NCI-H146 (cell line): ENCODE results near the gene ADGRG1.

Source experiments
- DNase-seq: peaks from one replicate; lab custom pipeline; 2025; lab: John Stamatoyannopoulos, UW

ADGRG1 gene

GRCh38 chr16:57648581-57649442 lies 20.4 kb downstream of the ADGRG1 start:
- DNase-seq, result peak; percentile 51

DNA sequence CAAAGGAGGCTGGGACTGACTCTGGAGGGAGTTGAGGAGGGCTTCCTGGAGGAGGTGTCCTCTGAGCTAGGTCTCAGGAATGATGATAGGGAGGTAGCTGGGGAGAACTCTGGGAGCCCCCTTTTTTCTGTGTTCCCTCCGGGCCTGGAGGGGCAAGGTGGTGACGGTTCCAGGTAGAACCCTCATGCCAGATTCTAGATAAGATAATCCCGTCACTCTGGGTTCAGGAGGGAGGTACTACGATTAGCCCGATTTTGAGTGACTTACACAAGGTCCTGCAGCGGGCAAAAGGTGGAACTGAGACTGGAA lies 21.0 kb downstream of the ADGRG1 start:
- no peak for DNase-seq

DNA sequence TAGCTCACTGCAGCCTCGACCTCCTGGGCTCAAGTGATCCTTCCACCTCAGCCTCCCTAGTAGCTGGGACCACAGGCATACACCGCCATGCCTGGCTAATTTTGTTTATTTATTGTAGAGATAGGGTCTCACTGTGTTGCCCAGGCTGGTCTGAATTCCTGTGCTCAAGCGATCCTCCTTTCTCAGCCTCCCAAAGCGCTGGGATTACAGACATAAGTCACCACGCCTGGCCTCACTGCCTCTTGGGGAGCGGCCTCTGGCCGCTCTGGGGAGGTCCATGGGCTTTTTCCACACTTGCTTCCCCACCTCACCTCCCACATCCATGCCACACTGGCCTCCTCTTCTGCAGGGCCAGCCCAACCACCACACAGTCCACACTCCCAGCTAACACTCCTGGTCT lies 21.4 kb downstream of the ADGRG1 start:
- no peak for DNase-seq

GRCh38 chr16:57651344-57652333 lies 23.2 kb downstream of the ADGRG1 start:
- no peak for DNase-seq

GRCh38 chr16:57652695-57653471 lies 24.5 kb downstream of the ADGRG1 start:
- DNase-seq, result no peak

- no peak for DNase-seq
Measured at GRCh38 chr16:57653936-57654335, 25.5 kb downstream of the ADGRG1 start.

GRCh38 chr16:57656342-57656955 lies 28.0 kb downstream of the ADGRG1 start:
- DNase-seq, result no peak

- DNase-seq, result no peak
Measured at GRCh38 chr16:57657228-57657627, 28.8 kb downstream of the ADGRG1 start.

DNA sequence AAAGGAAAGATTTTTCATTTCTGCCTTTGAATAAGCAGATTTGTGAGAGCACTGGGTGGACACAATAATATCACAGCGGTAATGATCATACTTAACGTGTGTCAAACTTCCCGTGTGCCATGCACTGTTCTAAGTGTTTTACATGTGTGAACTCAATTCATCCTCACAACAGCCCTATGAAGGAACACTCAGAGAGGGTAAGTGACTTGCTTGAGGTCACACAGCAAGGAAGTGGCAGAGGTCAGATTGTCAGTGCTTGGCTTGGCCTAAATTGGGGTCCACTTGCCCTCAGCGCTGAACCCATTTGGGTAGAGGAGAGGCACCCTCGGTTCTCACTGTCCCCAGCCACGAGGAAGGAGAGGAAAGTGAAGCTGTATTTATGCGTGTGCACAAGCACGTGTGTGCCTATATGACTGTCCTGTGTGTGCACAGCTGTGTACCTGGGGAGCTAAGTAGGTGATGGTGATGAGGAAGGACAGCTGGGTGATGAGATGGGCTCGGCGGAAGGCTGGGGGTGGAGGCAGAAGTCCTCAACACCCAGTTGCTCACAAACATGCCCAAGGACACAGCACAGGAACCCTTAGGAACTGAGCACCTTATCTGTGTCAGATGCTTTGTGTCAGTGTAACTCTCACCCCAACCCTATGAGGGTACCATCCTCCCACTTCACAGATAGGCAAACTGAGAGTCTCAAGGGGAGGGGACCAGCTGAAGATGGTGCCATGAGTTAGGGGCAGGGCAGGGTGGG lies 29.9 kb downstream of the ADGRG1 start:
- no peak for DNase-seq

DNA sequence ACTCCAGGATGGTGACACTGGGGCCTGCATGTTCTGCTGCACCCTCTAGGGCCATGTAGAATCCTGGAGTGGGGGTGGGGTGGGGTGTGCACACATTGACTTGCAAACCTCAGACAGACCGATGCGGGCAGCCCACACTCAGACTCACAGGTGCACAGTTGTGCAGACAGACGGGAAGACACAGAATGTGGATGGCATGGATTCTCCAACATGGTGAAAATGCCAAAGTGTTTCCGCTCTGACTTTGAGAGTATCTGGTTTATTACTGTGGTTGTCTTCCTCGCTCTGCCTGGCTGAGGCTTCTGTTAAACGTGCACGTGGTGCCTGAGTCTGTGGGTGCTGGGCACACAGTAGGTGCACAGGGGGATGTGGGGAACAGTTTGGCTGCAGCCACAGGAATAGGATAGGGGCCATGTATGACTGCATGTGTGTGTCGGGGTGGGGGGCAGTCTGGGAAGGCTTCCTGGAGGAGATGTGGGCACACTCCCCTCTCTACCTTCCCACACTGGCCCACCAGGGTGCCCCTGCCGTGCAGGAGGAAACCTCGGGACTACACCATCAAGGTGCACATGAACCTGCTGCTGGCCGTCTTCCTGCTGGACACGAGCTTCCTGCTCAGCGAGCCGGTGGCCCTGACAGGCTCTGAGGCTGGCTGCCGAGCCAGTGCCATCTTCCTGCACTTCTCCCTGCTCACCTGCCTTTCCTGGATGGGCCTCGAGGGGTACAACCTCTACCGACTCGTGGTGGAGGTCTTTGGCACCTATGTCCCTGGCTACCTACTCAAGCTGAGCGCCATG lies 30.6 kb downstream of the ADGRG1 start:
- DNase-seq, result no peak

DNA sequence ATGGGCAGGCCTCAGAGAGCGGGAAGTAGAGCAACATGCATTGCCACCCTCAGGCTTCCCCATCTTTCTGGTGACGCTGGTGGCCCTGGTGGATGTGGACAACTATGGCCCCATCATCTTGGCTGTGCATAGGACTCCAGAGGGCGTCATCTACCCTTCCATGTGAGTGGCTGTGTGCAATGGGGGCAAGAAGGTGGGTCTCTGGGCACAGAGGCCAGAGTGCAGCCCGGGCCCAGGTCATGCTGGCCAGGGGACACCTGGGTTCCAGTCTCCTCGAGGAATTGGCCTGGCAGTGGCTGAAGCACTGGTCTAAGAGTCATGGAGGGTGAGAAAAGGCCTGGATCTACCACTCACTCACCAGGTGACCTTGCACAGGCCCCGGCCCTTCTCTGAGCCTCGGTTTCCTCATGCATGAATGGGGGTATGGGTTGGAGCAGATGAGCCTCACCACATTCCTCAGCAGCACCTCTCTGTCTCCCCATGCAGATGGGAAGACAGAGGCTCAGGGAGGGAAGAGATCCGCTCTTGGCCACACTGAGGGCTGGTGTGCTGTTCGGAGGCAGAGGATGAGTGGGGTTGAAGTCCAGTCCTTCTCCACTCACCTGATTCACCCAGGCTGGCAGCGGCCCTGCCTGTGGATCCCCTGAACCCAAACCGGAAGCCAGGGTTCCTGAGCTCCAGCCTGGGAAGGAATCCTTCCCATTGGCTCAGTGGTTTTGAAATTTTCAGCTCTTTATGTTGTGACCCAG lies 32.5 kb downstream of the ADGRG1 start:
- no peak for DNase-seq

GRCh38 chr16:57661510-57661909 lies 33.1 kb downstream of the ADGRG1 start:
- no peak for DNase-seq

- DNase-seq, result no peak
Measured at GRCh38 chr16:57661936-57662906, 33.8 kb downstream of the ADGRG1 start.

GRCh38 chr16:57663436-57663835 lies 35.0 kb downstream of the ADGRG1 start:
- DNase-seq, result no peak

- no peak for DNase-seq
Measured at GRCh38 chr16:57663917-57664661, 35.7 kb downstream of the ADGRG1 start.

- no peak for DNase-seq
Measured at GRCh38 chr16:57664662-57665025, 36.2 kb downstream of the ADGRG1 start.

DNA sequence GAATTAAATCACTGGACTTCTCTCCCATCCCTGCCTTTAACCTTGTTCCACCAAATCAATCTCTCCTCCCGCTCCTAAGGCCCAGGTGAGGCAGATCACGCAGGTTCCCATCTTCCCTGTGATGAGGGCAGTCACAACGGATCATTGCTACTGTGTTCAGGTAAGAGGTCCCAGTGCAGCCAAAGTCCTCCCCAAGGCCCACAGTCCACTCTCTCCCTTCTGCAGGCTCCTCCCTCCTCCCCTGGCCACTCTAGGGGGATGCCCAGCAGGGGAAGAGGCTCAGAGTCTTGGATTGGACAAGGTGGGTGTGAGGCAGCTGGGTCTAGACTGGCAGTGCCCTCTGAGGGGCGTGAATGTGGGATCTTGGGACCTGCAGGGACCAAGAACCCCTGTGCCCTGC lies 37.1 kb downstream of the ADGRG1 start:
- DNase-seq, result no peak
